PFSK-1 (cell line): Measurements from ENCODE around the gene SULF2.

Experiments used
- FOXP2 ChIP-seq: optimal IDR thresholded peaks from 2 replicates; pipeline ENCODE3; 2011; ENCODE audit warnings: borderline replicate concordance, control low read depth, inconsistent platforms; ENCODE audit not compliant: insufficient read depth; ENCODE audit errors: extremely low read length, extremely low read depth
- POLR2AphosphoS5 ChIP-seq: IDR thresholded peaks from 2 replicates; pipeline ENCODE4 v1.6.1; 2012; ENCODE audit warnings: low read depth, mild to moderate bottlenecking, control low read depth, low read length, moderate library complexity
- SIN3A ChIP-seq: IDR thresholded peaks from 2 replicates; pipeline ENCODE4 v1.6.1; 2012; ENCODE audit warnings: mild to moderate bottlenecking, low read length, moderate library complexity, borderline replicate concordance; ENCODE audit not compliant: insufficient read depth

GRCh38 chr20:47764154-47764733 lies 21.0 kb downstream of the SULF2 start:
- TF ChIP-seq SIN3A: no peak
- no peak for TF ChIP-seq POLR2AphosphoS5
- TF ChIP-seq FOXP2: no peak
